Stimulated activated CD4-positive, alpha-beta T cell treated with anti-CD3 and anti-CD28 coated beads, TNF-alpha, amount 100 ng/mL, for 4 hours (primary cell): ENCODE data around the gene PRDM16.

ENCODE experiments used
- DNase-seq, 3 experiments: peaks; one replicate each; pipeline ENCODE4 v3.0.0-alpha.2; 2020; ENCODE audit warnings: low read depth in 3 of 3

PRDM16 gene

GRCh38 chr1:3336641-3337630 is 267.9 kb downstream of the PRDM16 start:
- DNase-seq = no peak

- no peak for DNase-seq
These were observed 269.1 kb downstream of the PRDM16 start for GRCh38 chr1:3337798-3338724.

GRCh38 chr1:3338725-3339070 is 269.7 kb downstream of the PRDM16 start:
- DNase-seq = no peak

GRCh38 chr1:3339856-3340255 is 270.9 kb downstream of the PRDM16 start:
- DNase-seq = no peak

GRCh38 chr1:3340548-3341235 is 271.7 kb downstream of the PRDM16 start:
- DNase-seq = no peak

DNA sequence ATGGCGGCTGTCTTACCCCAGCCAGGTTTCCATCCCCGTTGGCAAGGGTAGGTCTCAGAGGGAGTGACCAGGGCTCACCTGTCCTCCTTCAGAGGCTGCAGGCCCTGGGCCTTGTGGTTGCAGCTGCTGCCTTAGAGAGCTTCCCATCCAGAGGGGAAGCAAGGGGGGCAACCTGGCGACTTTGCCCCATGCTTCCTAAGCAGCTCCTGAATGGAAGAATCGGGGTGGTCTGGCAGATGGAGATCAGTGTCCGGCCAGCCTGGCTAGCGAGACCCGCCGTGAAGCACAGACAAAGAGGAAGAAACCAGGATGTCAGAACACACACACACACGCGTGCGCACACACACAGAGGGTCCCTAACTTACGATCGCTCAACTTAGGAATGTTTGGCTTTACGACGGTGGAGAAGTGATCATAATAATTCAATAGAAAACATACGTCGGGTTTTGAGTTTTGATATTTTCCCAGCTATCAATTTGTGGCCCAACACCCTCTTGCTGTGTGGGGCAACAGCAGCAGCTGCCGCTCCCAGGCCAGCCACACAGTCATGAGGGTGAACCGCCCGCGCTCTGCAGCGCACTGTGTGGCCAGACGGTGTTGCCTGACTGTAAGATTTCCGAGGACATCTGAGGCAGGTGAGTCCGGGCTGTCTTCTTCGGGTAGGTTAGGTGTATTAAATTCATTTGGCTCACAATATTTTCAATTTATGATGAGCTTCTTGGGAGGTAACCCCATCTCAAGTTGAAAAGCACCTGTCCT is 272.4 kb downstream of the PRDM16 start:
- DNase-seq = no peak

GRCh38 chr1:3342960-3343359 is 274.0 kb downstream of the PRDM16 start:
- DNase-seq = no peak

GRCh38 chr1:3344395-3344794 is 275.4 kb downstream of the PRDM16 start:
- no peak for DNase-seq

DNA sequence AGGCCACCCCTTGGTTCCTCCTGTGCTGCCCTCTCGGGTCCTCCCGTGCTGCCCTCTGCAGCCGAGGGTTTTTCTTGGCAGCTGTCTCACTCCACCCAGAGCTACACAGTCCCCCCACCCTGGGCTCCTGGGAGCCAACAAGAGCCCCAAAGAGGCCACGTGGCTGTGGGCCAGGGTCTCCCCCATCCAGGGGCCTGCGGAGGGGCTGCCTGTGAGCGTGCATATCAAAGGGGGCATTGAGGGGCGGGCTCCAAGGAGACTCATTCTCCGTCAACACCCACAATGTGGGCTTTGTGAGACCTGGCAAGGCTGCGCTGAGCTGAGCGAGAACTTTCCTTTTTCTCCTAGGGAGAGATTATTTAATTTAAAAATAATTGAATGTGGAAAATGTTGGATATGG is 276.8 kb downstream of the PRDM16 start:
- no peak for DNase-seq

DNA sequence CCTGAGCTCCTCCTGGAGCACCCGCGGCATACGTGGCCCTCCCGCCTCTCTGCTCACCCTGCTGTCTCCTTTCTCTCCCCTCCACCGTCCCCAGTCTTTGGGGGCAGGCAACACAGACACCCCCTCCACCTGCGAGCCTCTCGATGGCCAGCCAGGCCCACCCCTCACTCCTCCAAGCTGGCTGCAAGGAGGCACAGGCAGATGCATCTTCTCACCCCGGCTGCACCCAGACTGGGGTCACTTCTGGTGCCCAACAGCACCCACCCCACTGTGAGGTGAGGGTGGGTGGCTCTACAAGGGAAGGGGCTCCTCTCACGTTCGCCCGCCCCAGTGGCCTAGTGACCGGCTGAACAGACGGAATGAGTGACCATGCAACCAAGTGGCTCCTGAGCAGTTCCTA is 277.5 kb downstream of the PRDM16 start:
- DNase-seq = no peak

DNA sequence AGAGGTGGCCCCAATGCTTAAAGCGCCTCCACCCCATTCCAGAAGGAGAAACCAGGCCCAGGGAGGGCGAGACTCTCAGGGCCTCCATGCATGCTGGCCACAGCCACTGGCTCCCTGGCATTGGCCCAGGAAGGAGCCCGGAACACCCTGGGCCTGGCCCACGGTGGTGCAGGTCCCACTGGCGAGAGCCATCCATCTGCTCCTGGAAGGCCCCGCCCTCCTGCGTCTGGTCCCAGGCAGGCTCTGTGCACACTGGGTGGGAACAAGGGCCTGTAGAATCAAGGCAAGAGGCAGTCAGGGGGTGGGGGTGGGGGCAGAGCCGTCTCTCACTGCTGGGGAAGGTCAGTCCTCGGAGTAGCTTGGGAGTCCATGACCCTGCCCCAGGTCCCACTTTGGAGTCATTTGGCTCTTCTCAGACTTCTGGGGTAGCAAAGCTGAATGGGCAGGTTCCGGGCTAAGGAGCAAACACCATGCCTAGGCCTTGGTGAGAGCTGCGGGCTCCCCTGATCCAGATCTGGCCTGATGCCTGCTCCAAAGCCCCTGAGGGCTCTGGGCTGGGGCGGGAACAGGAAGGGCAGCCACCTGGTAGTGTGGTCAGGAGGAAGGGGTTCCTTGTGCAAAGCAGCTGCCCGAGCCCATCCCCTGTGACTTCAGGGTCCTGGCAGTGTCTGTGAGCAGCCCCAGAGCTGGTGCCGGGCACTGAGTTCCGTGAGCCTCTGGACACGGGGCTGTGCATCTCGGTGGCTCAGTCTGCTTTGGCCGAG is 278.4 kb downstream of the PRDM16 start:
- DNase-seq = no peak

GRCh38 chr1:3348196-3348865 is 279.3 kb downstream of the PRDM16 start:
- DNase-seq = no peak

DNA sequence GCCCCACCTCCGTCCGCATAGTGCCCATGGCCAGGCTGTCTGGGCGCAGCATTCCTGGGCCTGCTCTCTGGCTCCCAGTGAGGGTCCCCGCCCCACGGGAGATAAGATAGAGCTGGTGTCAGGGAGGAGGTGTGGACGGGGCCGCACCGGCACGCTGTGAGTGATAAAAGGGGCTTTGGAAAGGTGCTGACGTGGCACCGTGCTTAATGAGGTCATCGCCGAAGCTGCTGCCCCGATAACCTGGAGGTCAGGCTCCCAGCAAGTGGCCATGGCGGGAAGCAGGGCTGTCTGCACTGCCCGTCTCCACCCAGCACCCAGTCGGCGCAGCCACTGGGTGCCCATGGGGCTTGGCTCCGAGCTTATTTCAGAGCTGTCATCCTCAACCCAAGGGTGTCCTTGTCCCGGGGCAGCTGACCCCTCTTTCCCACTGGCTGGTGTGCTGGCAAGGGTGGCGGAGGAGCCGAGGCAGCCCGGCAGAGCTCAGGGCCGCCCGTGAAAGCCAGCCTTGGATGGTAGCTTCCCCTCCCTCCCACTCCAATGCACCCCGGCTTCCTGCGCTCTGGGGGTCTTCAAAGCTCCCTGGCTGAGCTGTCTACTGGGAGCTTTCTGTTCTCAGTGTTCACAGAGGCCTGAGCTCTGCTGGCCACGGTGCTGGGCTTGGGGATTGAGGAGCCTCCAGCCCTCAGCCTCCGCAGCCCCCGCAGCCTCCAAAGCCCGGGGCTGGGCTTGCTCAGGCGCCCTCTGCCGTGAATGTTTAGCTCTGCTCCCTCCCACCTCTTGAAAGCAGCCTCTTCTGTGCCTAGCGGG is 280.4 kb downstream of the PRDM16 start:
- DNase-seq = no peak

- no peak for DNase-seq
These were observed 280.9 kb downstream of the PRDM16 start for GRCh38 chr1:3349968-3350299.

DNA sequence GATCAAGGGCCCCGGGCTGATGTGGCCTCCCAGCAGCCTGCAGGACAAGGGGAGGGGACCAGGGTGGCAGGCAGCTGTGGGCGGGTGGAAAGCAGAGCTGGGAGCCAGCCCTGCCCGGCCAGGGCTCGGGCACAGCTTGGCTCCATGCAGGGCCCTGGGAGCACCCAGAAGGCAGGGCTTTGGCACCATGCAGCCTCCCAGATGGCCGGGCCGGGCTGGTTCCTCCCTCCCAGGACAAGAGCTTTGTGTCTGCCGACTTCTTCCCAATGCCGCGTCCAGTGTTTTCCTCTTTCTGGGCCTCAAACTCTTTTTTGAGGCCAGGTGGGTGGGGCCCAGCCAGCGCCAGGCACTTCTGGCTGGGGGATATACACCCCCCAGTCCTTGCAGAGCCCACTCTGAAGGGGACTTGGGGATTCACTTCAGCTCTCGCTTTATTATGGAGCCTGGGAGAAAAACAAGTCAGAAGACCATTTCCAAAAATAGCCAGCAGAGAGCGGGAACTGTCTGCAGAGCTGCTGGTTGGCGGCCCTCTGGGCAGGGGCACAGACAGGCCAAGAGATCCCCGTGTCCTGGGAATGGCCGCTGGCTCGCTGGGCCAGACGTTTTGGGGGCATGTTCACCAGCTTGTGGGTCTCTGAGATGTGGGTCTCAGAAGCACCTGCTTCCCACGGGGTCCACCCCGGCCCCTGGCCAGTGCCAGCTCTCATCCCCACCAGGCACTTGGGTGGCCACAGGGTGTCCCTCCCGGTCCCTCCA is 281.7 kb downstream of the PRDM16 start:
- DNase-seq = no peak

- no peak for DNase-seq
These were observed 282.7 kb downstream of the PRDM16 start for GRCh38 chr1:3351449-3352298.

GRCh38 chr1:3352299-3352951 is 283.4 kb downstream of the PRDM16 start:
- DNase-seq = no peak
